Smooth muscle cell (in vitro differentiated cells): Measurements from ENCODE around the gene CLEC4F. TPM values are rescaled to one million over a fixed set of nuclear protein-coding genes. Genes with fewer than 3 reads are reported as not detected.

Experiments used
- DNase-seq: peaks from one replicate; lab custom pipeline; 2025; ENCODE audit not compliant: unreplicated experiment; lab: John Stamatoyannopoulos, UW
- H2AFZ ChIP-seq: fragments of 200-600 bp; sonication (generic); 2 replicates; pipeline ENCODE4 v1.6.0; 2016; ENCODE audit warnings: antibody characterized with exemption, low read depth, mild to moderate bottlenecking
- H3F3A ChIP-seq: fragments of 200-600 bp; sonication (generic); 2 replicates; pipeline ENCODE4 v1.6.0; 2017; ENCODE audit warnings: antibody characterized with exemption, low read depth
- H3K27ac ChIP-seq: fragments of 200-600 bp; sonication (generic); 2 replicates; pipeline ENCODE4 v1.5.1; 2016; ENCODE audit warnings: low read depth, mild to moderate bottlenecking
- H3K27me3 ChIP-seq: fragments of 200-600 bp; sonication (generic); 2 replicates; pipeline ENCODE4 v1.6.1; 2016; ENCODE audit warnings: low read depth, mild to moderate bottlenecking
- H3K36me3 ChIP-seq: fragments of 200-600 bp; sonication (generic); 2 replicates; pipeline ENCODE4 v1.5.1; 2016; ENCODE audit warnings: low read depth
- H3K4me1 ChIP-seq: fragments of 200-600 bp; sonication (generic); 2 replicates; pipeline ENCODE4 v1.5.1; 2016; ENCODE audit warnings: low read depth
- H3K4me2 ChIP-seq: fragments of 200-600 bp; sonication (generic); 2 replicates; pipeline ENCODE4 v1.6.0; 2016; ENCODE audit warnings: mild to moderate bottlenecking
- H3K4me3 ChIP-seq: fragments of 200-600 bp; sonication (generic); 2 replicates; pipeline ENCODE4 v1.5.1; 2016; ENCODE audit warnings: mild to moderate bottlenecking
- H3K79me2 ChIP-seq: fragments of 200-600 bp; sonication (generic); 2 replicates; pipeline ENCODE4 v1.6.0; 2016; ENCODE audit warnings: low read depth, mild to moderate bottlenecking
- H3K9ac ChIP-seq: fragments of 200-600 bp; sonication (generic); 2 replicates; pipeline ENCODE4 v1.6.0; 2016; ENCODE audit warnings: low read depth
- H3K9me3 ChIP-seq: fragments of 200-600 bp; sonication (generic); replicated peaks from 2 replicates; pipeline ENCODE4 v1.5.1; 2016; ENCODE audit warnings: low read depth
- H4K20me1 ChIP-seq: fragments of 200-600 bp; sonication (generic); 2 replicates; pipeline ENCODE4 v1.6.0; 2016; ENCODE audit warnings: low read depth
- CTCF ChIP-seq: fragments of 200-600 bp; sonication (generic); IDR thresholded peaks from 2 replicates; pipeline ENCODE4 v1.5.1; 2017; ENCODE audit warnings: borderline replicate concordance, mild to moderate bottlenecking, antibody characterized with exemption; ENCODE audit not compliant: insufficient read depth, poor library complexity, severe bottlenecking
- WGBS: methylation state at CpG from one replicate; pipeline ENCODE4 v1.1.7; 2016; ENCODE audit warnings: low lambda C conversion rate; 5-methylcytosine and 5-hydroxymethylcytosine counted together
- polyA plus RNA-seq: library from polyadenylated mRNA; unstranded; fragments of >200 nt; fragmentation: Nextera tagmentation; extraction: Ambion mirVana; gene quantifications from 2 replicates; pipeline ENCODE4 v1.2.1, GENCODE V29; 2016
- total RNA-seq: library from RNA; depleted of rRNA; stranded (reverse); fragments of >200 nt; gene quantifications from 2 replicates; pipeline ENCODE4 v1.2.3, GENCODE V29; 2014

CLEC4F gene
- total and polyA plus RNA-seq, 2 experiments from 2014 or later = not detected

DNA sequence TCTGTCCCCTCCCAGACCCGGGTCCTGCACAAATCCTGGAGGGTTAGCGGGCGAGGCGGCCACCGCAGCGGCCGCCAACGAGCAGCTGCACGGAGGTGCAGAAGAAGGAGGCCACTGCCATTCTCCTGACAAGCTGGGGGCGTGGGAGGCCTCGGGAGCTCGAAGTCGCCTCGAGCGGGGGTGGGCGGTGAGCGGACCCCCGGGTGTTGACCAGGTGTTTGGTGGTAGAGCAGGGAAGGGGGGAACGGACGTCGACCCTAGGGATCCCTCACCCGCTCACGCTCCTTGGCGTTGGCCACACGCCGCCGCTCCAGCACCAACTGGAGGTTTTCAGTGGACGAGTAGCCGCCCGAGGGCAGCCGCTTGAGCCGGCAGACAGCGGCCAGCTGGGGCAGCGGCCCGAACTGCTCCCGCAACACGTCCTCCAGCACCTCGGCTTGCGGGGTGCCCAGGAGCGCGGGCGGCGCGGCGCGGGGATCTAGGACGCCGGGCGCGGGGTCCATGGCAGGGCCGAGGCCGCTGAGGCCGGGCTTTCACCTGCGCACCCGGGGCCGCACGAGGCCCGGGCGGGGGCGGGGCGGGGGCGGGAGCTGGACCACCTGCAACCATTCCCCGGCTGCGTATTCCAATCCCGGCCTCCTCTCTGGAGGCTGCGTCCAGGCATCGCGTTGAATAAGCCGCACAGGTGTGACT lies 30.1 kb downstream of the CLEC4F start, which contains the start of gene FIGLA:
TSS of gene FIGLA (minus strand) at position 508 of the 693 bp plus-strand sequence. CDS start at position 503, 5 bp downstream.
- H4K20me1 ChIP-seq = no peaks in the 10 kb centered on the region
- H3K36me3 ChIP-seq = no peaks in the 10 kb centered on the region
- no peaks in the 10 kb centered on the region for H3K79me2 ChIP-seq
- peaks cover 8% of the 10 kb centered on the region for H3K4me1 ChIP-seq
- peaks cover 84% of the 10 kb centered on the region for H3K27me3 ChIP-seq
- H2AFZ ChIP-seq = peak within 1 kb of the TSS; percentile 60
- no peak for DNase-seq
- H3K4me2 ChIP-seq = peak within 1 kb of the TSS; percentile 85
- H3K4me3 ChIP-seq = peak within 1 kb of the TSS; percentile 35
- TF ChIP-seq CTCF = no peak
- H3K27ac ChIP-seq = no peak within 1 kb of the TSS
- no peak within 1 kb of the TSS for H3K9ac ChIP-seq
- 5% methylated on average over 54 of the region's 69 CpGs for WGBS
- no peaks in the 10 kb centered on the region for H3K9me3 ChIP-seq
- H3F3A ChIP-seq = no peaks in the 10 kb centered on the region

GRCh38 chr2:70789304-70790135 lies 30.9 kb downstream of the CLEC4F start:
- Histone ChIP-seq H3K27me3 (peaks cover 76% of the 10 kb centered on the region), H3F3A (no peaks in the 10 kb centered on the region), H3K9ac (no peak overlapping the region), H3K4me1 (peaks cover 8% of the 10 kb centered on the region), H3K27ac (no peak overlapping the region), H3K79me2 (no peaks in the 10 kb centered on the region), H3K9me3 (no peaks in the 10 kb centered on the region), H3K4me2 (peak overlapping the region; percentile 85), H3K36me3 (no peaks in the 10 kb centered on the region), H4K20me1 (no peaks in the 10 kb centered on the region), H3K4me3 (peak overlapping the region; percentile 35), H2AFZ (peak overlapping the region; percentile 60)
- DNase-seq = no peak
- peak; percentile 46 for TF ChIP-seq CTCF
- 10% methylated on average over 33 of the region's 33 CpGs for WGBS

GRCh38 chr2:70785137-70785911 lies 35.1 kb downstream of the CLEC4F start:
- no peak overlapping the region for H3K9ac ChIP-seq
- no peaks in the 10 kb centered on the region for H4K20me1 ChIP-seq
- H3K9me3 ChIP-seq = no peaks in the 10 kb centered on the region
- peaks cover 8% of the 10 kb centered on the region for H3F3A ChIP-seq
- no peak overlapping the region for H3K27ac ChIP-seq
- H3K4me1 ChIP-seq = peaks cover 6% of the 10 kb centered on the region
- no peaks in the 10 kb centered on the region for H3K36me3 ChIP-seq
- no peaks in the 10 kb centered on the region for H3K79me2 ChIP-seq
- no peak overlapping the region for H3K4me2 ChIP-seq
- 18% methylated on average over 7 of the region's 7 CpGs for WGBS
- no peak overlapping the region for H3K4me3 ChIP-seq
- peak; percentile 46 for TF ChIP-seq CTCF
- H2AFZ ChIP-seq = no peak overlapping the region
- H3K27me3 ChIP-seq = peaks cover 37% of the 10 kb centered on the region
- DNase-seq = no peak
